ENCODE data around the gene MSI2.

DNA sequence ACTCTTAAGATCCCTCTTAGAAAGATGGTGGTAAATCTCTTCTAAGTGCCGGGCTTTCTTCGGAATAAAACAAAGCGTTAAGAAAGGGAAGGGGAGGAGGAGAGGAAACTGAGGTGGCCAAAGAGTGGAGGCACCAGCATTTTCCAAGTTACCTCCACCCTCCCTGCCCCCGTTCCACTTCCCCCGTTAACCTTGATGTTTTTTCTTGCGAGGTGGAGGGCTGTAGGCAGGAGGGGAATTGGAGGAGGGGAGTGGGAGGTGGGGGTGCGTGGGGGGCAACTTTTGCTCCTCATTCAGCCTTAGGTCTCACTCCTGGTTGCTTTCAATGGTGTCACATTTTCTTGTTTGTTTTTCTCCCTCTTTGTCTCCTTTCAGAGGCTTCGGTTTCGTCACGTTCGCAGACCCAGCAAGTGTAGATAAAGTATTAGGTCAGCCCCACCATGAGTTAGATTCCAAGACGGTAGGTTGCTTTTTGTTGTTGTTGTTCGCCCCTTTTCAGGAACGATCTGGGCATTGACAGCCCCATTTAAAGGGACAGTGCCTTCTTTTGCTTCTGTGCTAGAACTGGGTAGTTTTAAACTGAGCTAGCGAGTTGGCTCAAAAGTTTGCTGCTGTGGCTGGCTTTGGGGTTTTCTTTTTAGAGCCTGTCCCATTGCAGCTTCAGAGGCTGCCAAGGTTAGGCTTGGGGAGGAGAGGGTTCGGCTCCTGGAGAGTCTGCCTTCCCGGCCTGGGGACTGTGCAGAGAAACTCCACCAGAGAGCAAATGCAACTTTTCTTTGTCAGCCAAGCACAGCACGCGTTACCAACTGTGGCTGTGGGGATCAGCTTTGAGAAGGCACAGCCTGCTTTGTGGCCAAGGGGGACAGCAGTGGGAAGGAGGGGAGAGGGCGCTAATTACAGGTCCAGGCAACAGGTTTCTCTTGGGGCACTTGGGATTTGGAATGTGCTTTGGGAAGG is 1.9 kb downstream of the MSI2 start:
- TF ChIP-seq, protein P1, sequence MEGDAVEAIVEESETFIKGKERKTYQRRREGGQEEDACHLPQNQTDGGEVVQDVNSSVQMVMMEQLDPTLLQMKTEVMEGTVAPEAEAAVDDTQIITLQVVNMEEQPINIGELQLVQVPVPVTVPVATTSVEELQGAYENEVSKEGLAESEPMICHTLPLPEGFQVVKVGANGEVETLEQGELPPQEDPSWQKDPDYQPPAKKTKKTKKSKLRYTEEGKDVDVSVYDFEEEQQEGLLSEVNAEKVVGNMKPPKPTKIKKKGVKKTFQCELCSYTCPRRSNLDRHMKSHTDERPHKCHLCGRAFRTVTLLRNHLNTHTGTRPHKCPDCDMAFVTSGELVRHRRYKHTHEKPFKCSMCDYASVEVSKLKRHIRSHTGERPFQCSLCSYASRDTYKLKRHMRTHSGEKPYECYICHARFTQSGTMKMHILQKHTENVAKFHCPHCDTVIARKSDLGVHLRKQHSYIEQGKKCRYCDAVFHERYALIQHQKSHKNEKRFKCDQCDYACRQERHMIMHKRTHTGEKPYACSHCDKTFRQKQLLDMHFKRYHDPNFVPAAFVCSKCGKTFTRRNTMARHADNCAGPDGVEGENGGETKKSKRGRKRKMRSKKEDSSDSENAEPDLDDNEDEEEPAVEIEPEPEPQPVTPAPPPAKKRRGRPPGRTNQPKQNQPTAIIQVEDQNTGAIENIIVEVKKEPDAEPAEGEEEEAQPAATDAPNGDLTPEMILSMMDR (IDR thresholded peaks at IDR 0.05): no peak
- TF ChIP-seq POLR2AphosphoS5 (IDR thresholded peaks at IDR 0.05) (peak; percentile 13), POLR2A (IDR thresholded peaks at IDR 0.05) (no peak)
